Epithelial cell of proximal tubule (primary cell): ENCODE results near the gene ANKRD26. TPM values are rescaled to one million over a fixed set of nuclear protein-coding genes. Genes with fewer than 3 reads are reported as not detected.

Source experiments
- DNase-seq: peaks from one replicate; pipeline ENCODE4 v3.0.0-alpha.2; 2011; ENCODE audit warnings: low read depth
- H3K4me3 ChIP-seq: 2 replicates; pipeline ENCODE4 v1.5.1; 2011; ENCODE audit warnings: low read depth, mild to moderate bottlenecking, low read length
- total RNA-seq: library from RNA; depleted of rRNA; stranded (reverse); fragments of >200 nt; gene quantifications from 2 replicates; pipeline ENCODE4 v1.2.3, GENCODE V29; 2015
- TF ChIP-seq, protein P1 (sequence below): conservative IDR thresholded peaks from 2 replicates; pipeline ENCODE4 v1.5.1; 2012; ENCODE audit warnings: low read depth, mild to moderate bottlenecking, low read length

ANKRD26 gene
- total RNA-seq, 1 donor from 2014 or later = 4.7 TPM

DNA sequence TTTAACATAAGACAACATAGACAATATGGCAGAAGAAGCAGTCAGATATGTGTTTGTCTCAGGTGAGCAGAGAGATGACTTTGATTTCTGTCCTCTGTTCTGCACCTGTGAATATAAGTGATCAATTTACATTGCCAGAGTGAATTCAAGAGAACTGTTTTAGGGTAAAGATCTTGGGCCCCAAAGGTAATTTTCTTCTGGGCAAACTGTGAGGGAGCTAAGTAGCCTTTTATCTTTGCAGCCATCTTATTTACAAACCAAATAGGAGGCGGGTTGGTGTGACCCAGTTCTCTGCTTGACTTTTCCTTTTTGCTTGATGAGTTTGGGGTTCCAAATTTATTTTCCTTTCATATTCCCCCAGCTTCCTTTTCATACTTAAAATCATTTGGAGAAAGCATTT lies 118.2 kb downstream of the ANKRD26 start:
- TF ChIP-seq, protein P1, sequence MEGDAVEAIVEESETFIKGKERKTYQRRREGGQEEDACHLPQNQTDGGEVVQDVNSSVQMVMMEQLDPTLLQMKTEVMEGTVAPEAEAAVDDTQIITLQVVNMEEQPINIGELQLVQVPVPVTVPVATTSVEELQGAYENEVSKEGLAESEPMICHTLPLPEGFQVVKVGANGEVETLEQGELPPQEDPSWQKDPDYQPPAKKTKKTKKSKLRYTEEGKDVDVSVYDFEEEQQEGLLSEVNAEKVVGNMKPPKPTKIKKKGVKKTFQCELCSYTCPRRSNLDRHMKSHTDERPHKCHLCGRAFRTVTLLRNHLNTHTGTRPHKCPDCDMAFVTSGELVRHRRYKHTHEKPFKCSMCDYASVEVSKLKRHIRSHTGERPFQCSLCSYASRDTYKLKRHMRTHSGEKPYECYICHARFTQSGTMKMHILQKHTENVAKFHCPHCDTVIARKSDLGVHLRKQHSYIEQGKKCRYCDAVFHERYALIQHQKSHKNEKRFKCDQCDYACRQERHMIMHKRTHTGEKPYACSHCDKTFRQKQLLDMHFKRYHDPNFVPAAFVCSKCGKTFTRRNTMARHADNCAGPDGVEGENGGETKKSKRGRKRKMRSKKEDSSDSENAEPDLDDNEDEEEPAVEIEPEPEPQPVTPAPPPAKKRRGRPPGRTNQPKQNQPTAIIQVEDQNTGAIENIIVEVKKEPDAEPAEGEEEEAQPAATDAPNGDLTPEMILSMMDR = no peak
- no peak for DNase-seq
- H3K4me3 ChIP-seq = no peak overlapping the region

DNA sequence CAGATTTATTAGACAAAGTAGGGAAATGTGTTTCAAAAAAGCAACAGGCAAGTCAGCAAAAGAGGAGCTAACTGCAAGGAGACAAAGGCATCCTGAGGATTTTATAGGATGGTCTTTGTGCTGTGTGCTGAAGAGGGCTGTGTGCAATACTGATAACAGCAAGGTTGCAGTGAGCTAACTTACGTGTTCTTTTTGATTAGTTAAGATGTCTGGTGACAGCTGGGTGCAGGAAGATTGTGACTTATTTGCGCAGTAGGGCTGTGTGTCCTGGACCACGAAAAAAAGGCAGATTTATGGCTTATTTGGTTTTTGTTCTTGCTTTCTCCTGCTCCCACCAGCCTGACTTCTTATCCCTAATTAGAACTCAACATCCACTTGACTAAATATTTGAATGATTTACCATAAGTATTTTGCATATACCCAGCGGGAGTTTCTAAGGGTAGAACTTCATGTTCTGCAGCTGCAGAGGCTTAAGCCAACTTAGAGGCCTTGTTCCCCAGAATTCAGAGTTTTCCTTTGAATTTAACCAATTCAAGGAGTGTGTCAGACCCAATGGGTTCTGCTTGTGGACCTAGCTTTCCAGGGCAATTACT lies 119.0 kb downstream of the ANKRD26 start:
- no peak overlapping the region for H3K4me3 ChIP-seq
- TF ChIP-seq, protein P1 = no peak
- DNase-seq = no peak

DNA sequence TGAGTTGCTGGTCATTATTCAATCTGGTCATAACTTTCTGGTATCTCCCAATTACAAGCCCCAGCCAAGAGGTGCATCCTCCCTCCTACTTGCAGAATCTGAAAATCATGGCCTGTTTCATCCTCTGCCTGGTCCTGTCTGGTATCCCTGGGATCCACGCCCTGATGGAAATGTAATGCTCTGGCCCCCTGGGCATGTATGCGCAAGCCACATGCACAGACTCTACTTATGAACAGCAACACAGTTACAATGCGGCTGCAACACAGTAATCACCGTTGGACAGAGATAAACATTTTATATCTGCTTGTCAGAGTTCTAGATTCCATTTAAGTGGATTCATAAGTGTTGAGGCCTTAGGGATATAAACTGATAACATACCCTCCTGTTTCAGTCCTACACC lies 121.8 kb downstream of the ANKRD26 start:
- H3K4me3 ChIP-seq = no peak overlapping the region
- TF ChIP-seq, protein P1 = no peak
- DNase-seq = no peak

DNA sequence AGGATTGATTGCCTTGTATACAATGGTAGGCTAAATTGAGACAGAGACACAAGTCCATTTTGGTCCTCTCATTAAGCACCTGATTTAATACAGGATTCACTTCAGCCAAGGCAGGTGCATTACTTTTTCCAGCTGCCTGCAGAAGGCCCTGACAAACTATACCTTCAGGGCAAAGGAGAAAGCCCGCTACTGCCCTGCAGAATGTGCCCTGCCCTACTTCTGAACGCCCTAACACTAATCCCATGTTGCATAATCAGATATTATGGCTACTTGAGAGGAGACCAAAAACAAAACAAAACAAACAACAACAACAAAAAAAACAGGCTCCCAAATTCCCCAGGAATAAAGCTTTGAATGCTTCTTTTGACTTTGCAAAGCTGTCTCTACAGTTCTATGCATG lies 122.7 kb downstream of the ANKRD26 start:
- DNase-seq = no peak
- TF ChIP-seq, protein P1 = no peak
- H3K4me3 ChIP-seq = no peak overlapping the region

DNA sequence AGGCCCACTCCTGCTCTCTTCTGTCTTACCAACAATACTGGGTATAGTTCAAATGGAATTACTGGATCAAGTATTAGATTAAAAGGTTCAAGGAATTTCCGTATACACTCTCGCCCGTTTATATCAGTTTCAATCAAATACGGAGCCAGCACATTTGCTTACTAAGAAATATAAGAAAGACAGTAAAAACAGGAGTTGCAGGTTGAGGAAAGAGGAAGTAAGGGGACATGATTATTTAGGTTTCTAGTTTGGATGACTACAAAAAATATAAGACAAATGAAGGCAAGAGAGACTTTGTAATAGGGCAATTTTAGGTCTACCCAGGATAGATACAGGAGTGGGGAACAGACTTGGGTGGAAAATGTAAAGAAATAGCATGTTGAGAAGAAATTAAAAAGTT lies 129.6 kb downstream of the ANKRD26 start:
- DNase-seq = no peak
- no peak overlapping the region for H3K4me3 ChIP-seq
- TF ChIP-seq, protein P1 = no peak

DNA sequence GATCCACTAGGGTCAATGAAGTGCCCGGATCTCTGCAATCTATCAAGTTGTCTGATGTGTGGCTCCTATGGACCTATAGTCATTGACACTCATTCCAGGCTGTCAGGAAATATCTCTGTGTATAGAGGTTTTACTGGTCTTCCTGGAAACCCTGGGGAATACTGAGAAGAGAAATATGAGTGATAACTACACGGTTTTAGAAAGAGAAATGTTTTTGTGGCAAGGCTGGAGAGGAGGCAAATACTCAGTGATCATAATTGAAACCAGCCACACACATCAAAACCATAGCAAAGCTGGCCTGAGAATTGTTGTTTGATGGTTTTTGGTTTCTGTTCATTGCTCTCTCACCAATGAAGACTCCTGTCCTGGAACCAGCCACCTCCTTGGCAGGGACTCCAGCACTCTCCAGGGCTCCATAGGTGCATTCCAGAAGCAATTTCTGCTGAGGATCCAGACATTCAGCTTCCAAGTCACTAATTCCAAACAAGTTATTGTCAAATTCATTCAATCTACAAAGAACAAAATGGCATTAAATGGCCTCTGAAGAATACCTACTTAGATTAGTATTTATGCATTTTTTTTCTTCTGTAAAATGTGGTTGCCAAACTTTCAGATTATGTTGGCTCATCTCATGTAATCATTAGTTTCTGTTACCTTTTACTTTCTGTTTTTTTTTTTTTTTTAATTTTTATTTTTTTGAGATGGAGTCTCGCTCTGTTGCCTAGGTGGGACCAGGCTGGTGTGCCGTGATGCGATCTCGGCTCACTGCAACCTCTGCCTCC lies 131.0 kb downstream of the ANKRD26 start:
- DNase-seq = no peak
- TF ChIP-seq, protein P1 = no peak
- no peak overlapping the region for H3K4me3 ChIP-seq

DNA sequence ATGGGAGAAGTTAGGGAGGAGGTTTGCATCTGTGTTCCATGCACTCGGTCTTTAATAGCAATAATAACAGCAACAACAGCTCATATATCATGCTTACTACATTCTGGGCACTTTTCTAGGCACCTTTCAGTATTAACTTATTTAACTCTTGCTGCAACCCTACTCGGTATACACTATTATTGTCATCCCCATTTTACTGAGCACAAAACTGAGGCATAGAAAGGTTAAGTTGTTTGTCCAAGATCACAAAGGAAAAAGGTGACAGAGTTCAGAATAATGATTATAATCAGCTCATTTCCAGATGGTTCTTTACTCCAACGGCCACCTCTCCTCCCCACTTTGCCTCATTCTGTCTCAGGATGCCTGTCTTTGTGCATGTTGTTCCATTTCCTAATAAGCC lies 137.5 kb downstream of the ANKRD26 start:
- no peak for DNase-seq
- TF ChIP-seq, protein P1 = no peak
- no peak overlapping the region for H3K4me3 ChIP-seq
